Activated CD4-positive, CD25-positive, alpha-beta regulatory T cell treated with anti-CD3 and anti-CD28 coated beads, Interleukin-2, amount 50 U/mL, for 16 hours (primary cell): ENCODE data around the gene NPAS3.

ENCODE experiments used
- DNase-seq: peaks from one replicate; pipeline ENCODE4 v3.0.0-alpha.2; 2020; ENCODE audit warnings: low read depth, low spot score

NPAS3 gene

DNA sequence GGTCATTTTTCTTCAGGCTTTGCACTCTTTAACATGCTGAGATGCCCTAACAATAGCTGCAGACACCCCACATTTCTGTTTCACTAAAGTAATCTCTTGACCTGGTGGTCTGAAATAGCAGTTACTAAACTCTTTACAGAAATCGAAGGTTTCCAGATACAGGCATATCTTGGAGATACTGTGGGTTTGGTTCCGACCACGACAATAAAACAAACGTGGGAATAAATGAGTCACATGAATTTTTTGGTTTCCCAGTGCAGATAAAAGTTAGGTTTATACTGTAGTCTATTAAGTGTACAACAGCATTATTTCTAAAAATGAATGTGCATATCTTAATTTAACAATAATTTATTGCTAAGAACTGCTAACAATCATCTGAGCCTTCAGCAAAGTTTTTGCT lies 803.5 kb downstream of the NPAS3 start:
- no peak for DNase-seq

DNA sequence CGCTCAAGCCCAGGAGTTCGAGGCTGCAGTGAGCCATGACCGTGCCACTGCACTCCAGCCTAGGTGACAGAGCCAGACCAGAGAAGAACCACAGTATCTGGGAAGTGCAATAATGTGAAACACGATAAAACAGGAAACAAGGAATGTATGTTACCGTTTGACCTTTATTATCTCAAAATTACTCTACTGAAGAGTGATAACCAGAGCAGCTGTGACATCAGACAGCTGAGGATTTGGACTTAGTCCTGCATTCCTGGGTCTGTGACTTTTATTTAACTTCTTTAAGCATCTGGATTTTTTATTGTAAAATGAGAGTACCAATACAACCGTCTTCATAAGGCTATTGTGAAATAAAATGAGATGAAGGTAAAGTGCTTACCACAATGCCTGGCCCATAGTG lies 806.5 kb downstream of the NPAS3 start:
- DNase-seq = no peak

DNA sequence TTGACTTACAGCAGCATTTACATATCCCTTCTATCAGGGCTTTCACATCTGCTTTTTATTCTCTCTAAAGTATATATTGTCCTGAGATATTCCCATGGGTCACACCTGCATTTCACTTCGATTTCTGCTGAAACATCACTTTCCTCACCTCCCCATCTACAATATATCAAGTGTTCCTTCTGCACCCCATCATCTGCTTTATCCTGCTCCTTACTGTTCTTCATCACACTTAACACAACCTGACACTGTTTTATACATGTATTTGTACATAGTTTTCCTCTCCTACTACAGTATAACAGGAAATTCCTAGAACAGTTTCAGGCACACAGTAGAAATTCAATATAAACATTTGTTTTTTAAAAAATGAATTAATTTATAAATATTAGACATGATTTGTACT lies 809.1 kb downstream of the NPAS3 start:
- DNase-seq = no peak

DNA sequence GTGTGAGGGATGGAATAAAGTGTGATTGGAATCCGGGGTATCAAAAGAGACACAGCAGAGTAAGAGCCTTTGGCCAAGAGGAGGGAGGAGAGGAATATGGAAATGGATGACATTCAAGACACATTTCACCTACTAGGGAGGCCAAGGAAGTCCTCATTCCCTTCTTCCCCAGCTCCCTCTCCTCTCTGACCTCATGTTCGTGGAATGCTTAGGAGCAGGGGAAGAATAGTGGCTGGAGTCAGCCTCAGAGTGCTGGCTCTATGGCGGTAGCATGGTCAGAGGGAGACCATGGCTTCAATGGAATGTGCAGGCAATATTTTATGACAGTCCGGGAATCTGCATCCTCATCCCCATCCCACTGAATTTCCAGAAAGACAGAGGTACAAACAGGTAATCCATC lies 815.6 kb downstream of the NPAS3 start:
- no peak for DNase-seq

DNA sequence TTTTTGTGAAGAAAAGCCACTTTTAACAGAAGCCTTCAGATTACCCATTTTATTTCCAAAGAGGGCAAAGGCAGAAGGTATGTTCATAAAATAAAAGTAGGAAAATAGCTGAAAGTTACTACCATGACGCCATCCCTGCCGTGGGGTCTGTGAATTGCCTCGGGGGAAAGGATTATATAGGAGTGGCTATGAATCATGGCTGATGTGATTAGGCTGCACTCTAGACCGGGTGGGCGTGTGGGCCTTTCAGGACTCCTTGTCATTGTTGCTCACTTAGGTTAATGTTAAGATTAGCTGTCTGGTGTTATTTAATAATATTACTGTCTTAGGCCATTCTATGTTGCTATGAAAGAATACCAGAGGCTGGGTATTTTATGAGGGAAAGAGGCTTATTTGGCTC lies 816.7 kb downstream of the NPAS3 start:
- DNase-seq = no peak

DNA sequence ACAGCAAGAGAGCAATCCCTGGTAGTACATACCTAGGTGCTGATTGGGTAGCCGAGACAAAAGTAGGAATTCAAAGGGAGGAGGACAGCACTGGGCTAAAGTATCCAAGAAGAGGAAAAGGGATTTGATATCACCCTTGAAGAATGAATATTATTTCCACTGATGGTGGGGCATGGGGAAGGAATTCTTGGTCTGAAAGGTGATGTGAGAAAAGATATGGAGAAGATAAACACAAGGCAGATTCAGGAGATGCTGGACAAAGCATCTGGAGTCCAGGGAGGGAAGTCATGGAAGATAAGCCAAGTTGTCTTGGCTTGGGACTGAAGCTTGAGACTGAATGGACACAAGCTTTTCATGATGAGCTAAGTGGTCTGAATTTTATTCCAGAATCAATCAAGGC lies 818.2 kb downstream of the NPAS3 start:
- no peak for DNase-seq

DNA sequence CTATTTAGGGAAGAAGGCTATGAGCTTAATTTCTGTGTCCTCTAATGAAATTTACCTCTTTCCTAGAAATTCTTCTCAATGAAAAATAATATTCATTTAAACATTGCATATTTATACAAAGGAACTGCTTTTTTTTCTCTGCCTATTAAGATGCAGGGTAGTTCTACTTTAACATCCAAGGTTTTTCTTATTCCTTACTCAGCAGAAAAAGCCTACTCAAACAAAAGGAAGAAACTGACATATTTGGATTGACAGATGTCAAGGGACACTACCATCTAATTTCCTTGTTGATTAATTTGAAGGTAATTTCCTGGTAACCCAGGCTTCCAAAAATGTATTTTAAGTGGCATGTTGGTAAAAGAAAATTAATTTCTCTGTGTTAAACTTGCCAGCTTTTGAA lies 819.9 kb downstream of the NPAS3 start:
- no peak for DNase-seq

DNA sequence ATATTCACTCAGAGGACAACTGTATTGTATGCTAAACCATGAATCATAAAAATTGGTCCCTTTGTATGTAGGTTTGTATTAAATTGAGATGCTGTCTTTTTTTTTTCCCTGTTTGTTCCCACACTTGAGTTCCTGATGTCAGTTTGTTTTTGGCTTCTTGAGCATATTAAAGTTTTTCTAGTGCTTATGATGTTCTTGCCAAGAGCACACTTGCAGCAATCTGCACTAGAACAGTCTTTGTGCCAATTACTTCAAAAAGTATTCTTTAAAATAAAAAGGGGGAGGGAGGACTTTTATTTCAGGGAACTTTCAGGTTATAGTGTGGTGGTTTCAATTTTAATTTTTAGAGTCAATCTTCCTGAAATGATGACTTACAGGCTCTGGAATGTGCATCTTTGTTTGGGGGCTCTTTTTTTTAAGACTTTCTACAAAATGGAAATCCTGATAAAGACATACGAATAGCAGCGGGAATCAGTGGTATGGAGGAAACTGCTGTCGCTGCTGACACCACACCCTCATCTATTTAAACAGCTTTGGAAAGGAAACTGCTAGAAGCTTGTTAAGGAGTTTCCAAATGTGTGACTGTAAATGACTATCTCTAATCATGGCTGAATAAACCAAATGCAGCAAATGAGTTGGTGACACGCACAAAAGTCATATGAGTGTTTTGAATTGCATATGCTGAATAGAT lies 823.6 kb downstream of the NPAS3 start:
- no peak for DNase-seq

DNA sequence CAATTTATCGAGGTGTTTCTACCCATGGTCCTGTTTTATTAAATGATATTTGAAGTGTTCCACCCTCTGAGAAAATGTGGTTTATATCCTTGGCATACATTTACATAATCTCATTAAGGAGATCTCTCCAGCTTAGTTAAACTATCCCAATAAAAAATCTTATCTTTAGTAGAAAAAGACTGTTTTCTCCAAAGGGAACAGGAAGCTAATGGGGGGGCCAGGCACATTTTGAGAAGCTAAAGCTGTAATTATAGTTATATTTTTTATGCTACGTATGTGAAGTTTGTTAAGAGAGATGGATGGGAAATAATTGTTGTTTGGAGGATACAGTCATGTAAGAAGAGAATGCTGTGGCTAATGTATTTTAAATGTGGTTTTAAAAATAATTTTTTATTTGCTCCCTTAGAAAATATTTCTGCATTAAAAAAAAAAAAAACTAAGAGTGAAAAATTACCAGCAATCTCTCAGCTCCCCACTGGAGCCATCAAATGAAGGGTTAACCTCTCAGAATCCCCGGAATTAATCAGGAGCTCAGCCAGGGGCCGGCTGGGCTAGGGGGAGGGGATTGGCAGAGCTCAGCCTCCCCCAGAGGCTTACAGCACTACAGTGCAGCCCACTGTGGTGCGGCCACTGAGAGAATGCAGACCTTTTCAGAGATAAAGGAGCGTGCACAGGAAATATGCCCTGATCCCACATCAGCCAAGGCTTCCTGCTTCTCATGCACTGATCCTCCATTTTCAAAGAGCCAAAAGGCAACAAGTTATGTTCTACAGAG lies 826.4 kb downstream of the NPAS3 start:
- no peak for DNase-seq

DNA sequence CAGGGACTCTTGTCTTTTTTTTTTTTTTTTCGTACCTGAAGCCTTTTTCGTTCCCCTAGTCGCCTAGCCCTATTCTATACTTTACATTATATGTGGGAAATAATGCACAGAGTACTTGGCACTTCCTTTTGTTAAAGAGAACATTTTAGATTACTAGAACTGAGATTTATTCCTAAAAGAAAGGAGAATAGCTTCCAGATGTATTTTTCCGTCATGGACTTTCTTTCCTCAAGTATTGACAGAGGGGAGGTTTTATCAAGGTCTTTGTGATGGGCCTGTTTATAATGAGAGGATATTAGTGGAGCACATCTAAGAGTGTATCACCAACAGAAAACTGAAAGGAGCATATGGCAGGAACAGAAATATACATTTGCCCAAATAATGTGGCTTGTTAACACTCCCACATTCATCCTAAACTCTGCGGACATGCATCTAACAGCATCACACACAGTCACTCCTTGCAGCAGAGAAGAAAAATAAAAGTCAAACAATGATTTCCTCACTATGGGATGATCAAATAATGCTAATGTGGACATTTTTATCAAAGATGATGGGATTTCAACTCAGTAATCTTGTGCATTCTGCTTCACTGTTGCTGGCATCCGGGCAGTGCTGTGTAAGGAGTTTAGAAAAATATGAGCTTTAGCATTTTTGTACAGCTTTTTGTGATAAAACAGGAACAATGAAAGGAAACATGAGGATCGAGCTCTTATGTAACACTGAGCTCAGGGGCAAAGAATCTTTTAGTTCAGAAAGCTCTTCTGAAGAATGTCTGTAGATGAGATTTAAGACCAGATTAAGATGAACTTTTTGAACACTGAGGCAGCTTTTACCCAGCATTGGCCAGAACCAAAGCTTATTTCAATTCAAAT lies 829.1 kb downstream of the NPAS3 start:
- no peak for DNase-seq

DNA sequence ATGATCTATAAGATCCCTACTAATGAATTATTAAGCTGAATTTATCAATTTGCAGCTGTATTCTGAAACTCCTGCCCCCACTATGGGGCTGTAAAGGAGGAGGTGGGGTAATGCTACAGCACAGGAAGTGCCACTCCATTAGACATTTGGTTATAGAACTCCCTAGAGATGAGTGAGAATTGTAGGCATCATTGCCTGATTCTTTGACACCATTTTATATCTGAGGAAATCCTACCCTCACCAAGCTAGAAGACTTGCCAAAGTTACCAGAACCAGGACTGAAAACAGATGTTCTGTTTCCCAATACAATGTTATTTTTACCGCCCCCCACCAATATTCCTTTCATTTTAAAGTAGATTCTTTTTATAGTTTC lies 829.8 kb downstream of the NPAS3 start:
- no peak for DNase-seq

DNA sequence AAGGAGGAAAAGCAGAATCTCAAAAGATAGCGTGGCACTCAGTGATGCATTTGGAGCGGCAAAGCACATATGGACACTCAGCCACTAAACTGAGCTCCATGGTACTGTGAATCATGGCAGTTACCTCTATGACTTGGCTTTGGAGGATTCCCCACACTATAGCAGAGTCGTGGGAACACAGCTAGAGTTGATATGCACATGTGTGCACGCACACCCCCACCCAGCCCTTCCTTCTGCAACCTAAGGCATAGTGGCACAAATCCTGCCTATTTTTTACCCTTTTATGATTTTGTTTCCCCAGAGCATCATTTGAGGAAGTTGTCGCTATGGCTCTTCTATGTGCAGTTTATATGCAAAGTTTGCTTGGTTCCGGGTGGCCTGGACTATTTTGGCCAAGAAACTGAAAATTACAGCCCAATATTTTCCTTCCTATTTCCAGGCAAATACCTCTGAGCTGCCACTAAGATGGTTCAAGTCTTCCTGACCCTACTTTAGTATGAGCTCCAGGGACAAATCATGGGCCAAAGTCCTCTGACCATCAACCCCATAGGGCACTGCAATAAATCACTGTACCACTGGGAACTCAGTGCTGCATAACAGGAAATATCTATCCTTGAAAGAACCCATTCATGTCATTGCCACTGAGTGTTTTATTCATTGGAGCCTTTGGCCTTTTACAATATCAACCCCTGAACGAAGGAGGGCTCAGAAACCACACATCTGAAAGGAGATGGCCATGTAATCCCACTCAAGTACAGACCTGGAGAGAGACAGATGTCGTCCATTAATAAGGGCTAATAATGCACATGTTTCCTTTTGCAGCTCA lies 834.7 kb downstream of the NPAS3 start:
- no peak for DNase-seq

DNA sequence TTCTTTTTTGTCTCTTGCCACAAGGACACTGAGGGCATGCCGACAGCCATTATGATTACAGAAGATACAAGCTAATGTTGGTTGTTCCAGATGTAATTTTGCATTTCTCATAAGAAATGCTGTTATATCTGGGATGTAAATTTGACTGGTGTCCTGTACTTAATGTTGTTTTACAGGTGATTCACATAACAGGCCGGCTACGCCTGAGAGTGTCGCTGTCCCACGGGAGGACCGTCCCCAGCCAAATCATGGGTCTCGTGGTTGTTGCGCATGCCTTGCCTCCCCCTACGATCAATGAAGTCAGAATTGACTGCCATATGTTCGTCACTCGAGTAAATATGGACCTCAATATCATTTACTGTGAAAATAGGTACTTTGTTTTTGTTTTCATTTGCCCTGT lies 835.5 kb downstream of the NPAS3 start:
- DNase-seq = no peak

DNA sequence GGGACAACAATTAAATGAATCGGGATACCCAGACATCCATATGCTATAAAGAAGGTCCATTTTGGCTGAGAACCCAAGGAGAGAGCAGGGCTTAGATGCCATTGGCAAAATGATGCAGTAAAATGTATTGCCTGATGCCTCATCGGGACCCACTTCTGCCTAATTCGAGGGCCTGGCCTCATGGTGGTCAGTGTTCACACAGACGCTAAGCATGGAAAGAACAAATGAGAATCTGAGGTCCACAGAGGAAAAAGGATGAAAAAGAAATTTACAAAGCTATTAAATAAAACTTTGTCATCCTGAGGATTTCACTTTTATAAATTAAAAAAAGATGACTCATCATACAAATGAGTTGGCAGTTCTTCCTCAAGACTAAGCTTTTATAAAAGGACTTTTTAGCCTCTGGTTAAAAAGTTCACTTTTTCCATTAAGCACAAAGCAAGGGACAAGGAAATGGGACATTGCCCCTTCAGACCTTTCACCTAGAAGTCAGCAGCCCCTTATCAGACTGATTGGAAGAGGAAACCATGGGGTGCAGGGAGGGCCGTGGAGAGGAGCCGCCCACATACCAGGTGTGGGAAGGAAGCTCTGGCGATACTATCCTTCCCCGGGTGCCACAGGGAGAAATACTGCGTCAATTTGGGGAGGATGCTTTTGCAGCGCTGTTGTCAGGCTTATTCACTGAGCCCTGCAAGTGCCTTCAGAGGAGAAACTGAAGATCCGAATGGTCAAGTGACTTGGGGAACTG lies 836.2 kb downstream of the NPAS3 start:
- no peak for DNase-seq

DNA sequence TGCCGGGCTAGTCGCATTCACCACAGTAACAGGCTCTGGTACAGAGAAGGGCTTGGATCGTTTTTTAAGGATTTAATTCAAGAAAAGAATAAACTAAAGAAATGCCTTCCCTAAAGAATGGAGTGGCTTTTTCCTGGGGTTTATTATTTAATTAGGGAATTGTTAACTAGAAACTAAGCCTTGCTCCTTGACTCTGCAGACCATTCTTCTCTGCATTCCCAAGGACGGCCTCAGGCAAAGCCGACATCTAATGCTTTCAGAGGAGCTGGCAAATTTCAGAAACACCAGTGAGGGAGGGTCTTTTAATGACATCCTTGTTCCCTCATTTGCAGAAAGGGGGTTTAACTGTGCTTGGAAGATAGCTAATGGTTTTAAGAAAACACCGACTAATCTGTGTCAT lies 838.2 kb downstream of the NPAS3 start:
- DNase-seq = no peak

DNA sequence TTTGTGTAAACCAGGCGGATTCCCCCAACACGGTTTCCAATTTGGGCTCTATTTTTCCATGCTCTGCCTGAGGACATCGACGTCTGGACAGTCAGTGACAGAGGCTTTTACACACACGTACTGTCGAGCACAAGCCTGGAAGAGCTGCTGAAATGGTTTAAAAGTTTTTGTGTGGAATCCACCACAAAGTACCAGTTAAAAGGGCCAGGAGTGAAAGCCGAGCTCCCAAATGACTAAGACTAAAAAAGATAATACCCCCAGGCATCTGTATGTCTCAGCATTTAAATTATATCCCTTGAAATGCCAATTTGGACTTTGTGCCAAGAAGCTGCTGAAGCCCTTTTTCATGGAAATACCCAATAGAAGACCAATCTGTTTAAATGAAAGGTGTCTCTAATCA lies 839.0 kb downstream of the NPAS3 start:
- no peak for DNase-seq

DNA sequence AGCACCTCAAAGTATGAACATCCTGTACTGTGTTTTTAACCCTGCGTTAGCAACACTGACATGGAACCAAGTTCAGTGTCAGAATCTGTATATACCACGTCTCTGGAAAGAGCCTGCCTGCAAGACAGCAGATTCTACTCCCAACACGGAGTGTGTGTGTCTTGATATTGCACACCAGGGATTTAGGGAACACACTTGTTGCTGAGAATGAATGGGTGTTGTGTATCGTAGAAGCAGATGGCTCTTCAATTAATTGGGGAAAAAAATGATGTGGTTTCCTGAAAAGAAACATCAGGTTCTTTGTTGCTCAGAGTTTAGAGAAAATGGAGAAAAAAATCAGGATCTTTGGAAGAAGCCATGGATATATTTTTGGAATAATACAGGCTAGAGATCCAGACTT lies 841.4 kb downstream of the NPAS3 start:
- no peak for DNase-seq

DNA sequence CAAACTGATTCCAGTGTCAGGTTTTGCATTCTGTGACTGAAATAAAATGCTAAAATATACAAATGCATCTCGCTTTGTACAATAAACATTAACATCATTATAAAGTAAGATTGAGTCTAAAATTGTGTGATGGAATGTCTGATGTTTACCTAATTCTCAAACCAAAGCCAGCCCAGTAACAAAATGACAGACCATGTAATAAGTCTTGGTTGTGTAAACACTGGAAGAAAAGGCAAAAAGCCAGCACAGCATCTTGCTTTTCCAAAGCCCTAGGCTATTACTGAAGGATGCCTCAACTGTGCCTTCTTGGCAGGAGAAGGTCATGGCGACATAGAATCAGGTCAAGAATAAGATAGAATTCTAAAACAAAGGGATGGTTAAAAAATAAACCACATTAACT lies 842.6 kb downstream of the NPAS3 start:
- no peak for DNase-seq

DNA sequence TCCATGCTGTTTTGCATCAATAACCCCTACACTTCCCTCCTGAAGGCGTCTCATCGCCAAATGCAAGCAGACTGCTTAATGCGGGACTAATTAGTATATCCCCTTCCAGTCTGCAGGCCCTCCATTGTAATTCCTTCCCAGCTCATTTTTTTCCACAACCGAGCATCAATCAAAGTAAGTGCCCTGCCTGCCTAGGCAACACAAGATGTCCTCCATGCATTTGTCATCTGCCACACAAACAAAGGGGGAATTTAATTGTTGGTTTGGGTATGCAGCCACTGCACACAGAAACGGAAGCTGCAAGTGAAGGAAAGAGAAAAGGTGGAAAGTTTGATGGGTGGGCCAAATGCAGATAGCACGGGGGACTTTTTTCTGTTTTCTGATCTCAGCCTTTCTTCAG lies 844.2 kb downstream of the NPAS3 start:
- DNase-seq = no peak

DNA sequence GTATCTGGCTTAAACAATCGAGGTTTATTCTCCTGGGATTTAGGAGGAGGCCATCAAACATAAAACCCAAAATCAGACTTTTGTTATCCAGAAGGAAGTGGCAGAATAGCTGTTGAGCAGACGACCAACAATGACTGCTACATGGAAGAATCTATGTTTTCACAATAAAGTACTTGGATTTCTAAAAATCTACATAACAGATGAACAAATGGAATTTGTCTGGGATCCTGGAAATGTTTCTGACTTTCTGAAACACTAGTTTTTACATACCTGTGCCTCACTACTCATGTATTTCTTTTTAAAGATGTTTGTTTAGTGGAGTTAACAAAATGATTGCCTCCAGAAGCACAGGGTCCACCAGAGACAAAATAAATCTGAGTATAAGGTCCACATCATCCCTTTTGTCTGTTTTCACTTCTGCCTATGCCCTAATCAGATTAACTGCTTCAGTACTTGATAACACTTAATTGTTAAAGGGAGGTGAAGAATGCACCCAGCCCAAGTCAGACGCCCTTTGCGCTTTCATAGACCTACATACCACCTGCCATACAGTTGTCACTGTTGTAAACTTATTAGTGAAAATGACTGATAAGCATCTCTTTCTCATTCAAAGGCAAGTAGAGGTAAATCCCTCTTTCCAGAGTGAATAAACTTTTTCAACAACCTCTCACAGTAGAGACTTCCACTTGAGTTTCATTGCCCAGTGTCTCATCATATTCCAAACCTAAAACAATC lies 847.6 kb downstream of the NPAS3 start:
- DNase-seq = no peak
